ENCODE results near the gene FAM120B.
"Not testable (repeated sequence)": the region's sequence is repeated elsewhere in the genome, so short reads cannot be mapped to it uniquely, and the experiment has no call there.

The FAM120B gene

GRCh38 chr6:170298688-170299087 lies 7.9 kb upstream of the FAM120B start:
- no peak for DNase-seq (ENCODE audit: low spot score)

GRCh38 chr6:170301184-170301583 lies 5.4 kb upstream of the FAM120B start:
- DNase-seq (ENCODE audit: low spot score), result no peak

DNA sequence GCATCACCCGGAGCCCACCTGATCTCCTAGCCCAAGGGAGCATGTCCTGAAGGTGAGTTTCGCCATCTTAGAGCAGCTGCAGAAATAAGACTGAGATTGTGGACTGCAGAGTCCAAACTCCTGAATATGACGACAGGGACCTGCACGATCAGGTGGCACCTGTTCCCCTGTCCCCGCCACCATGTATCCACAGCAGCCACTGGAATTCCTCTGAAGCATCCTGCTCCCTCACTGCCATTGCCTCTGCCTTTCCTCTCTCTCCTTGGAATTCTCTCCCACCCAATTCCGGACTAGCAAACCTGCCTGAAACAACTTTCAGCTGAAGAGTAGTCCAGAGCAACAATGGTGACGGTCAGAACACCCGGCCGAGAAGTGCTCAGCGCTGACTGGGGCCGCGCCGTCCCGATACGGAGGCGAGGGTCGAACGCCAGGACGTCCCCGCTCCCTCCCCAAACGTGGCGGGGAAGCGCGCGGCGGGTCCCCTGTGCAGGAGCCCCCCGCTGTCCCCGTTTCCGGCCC lies 694 bp upstream of the FAM120B start:
- DNase-seq (ENCODE audit: low spot score), result no peak

DNA sequence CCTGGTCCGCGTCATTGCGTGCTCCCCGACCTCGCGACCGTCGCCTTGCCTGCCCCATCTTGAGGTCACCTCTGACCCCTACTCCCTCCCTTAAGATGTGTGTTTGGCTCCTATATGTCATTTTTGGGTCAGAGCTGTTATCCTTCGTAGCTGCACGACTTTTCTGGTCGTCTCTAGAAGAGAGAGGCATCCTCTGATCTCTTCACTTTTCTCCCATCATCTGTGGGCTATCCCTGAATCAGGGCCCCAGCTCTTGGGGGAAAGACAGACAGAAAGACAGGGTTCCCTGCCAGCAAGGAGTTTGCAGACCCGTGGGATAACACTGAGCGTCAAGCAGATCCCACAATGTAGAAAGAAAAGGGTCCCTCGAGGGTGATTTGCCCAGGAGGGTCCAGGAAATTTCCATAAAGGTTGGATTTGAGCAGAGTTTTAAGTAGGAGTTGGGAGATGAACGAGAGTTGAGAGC lies 555 bp downstream of the FAM120B start:
- DNase-seq (ENCODE audit: low spot score), result no peak

DNA sequence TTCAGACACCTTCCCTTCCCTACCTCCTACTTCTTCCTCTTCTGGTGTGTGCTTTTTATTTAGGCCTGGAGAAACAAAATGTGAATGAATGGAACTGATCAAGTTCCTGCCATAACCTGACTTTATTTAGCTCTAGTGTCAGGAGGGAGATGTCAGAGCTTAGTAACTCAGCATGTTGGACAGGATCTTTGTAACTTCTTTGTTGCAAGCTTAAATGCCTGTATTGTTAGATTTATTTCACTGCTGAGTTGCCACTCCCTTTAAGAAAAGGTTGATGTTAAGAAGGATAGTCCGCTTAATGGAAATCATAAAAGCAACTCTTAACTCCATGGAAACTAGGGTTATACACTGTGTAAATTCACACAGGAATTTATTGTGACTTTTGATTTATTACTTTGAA lies 2.2 kb downstream of the FAM120B start:
- DNase-seq (ENCODE audit: low spot score), result no peak

DNA sequence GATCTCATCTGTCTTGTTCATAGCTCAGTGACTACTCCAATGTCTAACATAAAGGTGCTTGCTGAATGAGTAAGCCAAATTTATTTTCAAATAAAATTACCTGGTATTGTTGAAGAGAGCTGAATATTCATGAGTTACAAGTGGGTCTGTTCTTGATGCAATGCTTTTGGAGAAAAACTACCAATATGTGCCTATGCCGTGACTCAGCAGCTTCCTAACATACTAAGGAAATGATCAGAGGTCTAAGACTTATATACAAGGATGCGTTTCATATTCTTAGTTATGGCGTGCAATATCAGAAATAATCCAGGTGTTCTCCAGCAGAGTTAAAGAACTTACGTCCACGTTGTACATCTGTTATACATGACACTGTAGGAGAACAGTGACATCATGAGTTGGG lies 5.1 kb downstream of the FAM120B start:
- no peak for DNase-seq (ENCODE audit: low spot score)

- DNase-seq (ENCODE audit: low spot score), result no peak
Measured at GRCh38 chr6:170312876-170313275, 6.3 kb downstream of the FAM120B start.

DNA sequence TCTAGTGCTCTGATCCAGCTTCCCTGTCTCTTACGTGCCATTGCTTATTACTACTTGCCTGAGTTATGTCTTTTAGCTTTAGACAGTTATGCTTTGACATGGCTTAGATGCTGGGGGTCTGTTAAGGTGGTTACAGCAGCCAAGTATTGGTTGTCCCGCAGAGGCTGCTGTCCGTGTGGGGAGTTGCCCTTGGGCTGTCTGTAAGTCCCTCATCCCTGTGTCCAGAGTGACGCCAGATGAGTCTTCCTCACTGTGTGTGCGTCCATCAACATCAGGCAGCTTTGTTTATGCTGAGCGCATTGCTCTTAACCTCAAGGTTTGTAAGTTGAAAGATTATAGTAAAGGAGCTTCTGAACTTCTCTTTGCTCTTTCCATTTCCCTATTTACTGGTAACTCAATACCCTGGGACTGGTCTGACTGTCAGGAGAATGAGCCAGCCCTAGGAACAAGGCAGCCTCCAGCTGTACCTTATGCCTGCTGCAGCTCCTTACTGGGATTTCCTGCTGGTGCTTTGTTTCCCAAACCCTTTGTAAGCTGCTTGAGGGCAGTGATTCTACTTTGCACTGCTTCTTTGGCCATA lies 7.2 kb downstream of the FAM120B start:
- DNase-seq (ENCODE audit: low spot score), result no peak

- no peak for DNase-seq (ENCODE audit: low spot score)
Measured at GRCh38 chr6:170314983-170315382, 8.4 kb downstream of the FAM120B start.

GRCh38 chr6:170316071-170316470 lies 9.5 kb downstream of the FAM120B start:
- DNase-seq (ENCODE audit: low spot score), result no peak

- no peak for DNase-seq (ENCODE audit: low spot score)
Measured at GRCh38 chr6:170317076-170317475, 10.5 kb downstream of the FAM120B start.

GRCh38 chr6:170317718-170318117 lies 11.2 kb downstream of the FAM120B start:
- DNase-seq (ENCODE audit: low spot score), result no peak

- DNase-seq (ENCODE audit: low spot score), result no peak
Measured at GRCh38 chr6:170329321-170329720, 22.8 kb downstream of the FAM120B start.

- not testable (repeated sequence) for DNase-seq (ENCODE audit: low spot score)
Measured at GRCh38 chr6:170335199-170335598, 28.6 kb downstream of the FAM120B start.

DNA sequence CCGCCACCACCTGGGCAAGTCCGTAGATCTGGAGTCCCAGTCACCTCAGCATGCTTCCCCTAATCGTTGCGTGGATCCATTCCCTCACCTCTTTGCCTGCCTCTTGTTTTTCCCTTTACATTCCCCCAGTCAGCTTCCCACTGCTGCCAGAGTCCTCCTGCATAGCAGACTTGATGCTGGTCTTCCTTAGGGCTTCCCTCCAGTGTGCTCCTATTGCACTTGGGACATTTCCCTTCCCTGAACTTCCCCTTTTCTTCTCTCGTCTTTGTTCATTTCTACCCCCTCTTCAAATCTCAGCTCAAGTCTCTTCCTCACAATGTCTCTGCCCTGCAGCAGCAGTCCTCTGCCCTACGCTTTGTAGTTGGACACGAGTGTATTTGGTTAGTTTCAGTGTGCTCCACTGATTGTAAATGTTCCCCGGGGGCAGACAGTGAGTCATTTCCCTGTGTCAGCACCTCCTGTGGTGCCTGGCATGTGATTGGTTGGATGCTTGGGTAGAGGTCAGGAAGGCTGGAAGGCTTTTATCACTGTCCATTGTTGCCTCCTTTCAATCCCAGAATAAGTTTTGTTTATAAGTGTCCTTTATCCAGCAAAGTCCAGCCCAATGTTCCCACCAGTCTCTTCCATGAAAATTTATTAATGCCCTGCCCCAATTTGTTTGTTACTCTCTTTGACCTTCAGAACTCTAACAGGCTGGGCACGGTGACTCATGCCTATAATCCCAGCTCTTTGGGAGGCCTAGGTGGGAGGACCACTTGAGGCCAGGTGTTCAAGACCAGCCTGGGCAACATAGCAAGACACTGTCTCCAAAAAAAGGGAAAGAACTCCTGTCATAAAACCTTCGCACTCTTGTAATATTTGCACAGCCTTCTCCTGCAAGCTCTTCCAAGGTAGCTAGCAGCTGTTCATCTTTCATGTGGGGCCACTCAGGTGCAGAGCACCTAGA lies 38.3 kb downstream of the FAM120B start:
- no peak for DNase-seq (ENCODE audit: low spot score)

DNA sequence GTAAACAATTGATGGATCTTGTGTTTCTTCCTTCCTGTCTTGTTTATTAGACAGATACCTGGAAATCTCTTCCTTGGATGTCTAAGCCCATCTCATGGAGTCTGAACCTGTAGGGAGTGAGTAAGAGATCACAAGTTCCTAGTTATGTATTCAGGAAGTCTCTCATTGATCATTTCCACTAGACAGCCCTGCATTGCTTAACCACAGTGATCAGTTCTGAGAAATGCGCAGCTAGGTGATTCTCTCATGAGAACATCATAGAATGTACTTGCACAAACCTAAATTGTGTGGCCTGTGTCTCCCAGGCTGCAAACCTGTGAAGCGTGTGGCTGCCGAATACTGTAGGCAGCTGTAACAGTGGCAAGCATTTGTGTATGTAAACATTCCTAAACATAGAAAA lies 39.1 kb downstream of the FAM120B start:
- DNase-seq (ENCODE audit: low spot score), result no peak

DNA sequence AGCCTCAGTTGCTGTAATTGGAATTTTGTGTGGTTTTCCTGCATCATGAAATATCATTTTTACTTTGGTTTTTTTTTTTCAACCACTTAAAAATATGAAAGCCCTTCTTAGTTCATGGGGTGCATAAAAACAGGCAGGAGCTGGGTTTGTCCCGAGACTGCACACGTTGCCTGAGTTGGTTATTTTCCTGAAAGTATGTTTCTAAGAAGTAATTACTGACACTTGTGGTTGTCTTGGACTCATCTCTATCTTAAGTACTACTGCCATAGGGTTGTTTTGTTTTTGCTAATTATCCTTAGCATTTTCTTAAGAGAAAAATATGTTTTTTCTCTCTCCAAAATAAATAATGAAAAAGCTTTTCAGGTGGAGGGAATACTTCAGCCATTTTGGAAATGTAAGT lies 40.1 kb downstream of the FAM120B start:
- DNase-seq (ENCODE audit: low spot score), result no peak

DNA sequence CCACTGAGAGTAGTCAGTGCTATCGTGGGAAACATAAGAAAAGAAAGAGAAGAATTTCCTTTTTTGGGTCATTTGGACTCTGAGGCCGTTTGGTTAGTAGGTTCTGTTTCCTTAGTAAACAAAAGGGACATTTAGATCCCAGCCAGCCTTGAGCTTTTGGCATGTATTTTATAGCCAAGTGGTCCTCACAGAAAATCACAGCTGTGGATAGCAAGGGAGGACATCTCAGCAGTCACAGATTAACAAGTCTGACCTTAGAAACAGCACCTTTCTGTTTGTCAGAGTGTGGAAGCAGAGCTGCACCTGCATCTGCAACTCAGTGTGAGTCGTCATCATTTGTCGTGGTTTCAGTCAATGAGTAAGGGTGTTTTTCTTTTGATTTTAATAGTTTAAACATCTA lies 40.5 kb downstream of the FAM120B start:
- no peak for DNase-seq (ENCODE audit: low spot score)

DNA sequence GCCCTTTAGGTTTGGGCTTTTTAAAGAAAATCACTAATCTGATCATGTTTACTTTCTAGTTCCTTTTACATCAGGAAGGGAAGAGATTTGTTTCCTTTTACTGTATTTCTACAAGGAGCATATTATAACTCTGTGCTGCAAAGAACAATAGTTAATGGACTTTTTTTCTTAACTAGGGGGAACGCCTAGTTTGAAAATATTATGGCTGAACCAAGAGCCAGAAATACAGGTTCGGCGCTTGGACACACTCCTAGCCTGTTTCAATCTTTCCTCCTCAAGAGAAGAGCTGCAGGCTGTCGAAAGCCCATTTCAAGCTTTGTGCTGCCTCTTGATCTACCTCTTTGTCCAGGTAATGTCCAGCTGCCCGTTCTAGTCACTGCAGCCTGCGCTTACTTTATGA lies 41.4 kb downstream of the FAM120B start:
- DNase-seq (ENCODE audit: low spot score), result no peak

DNA sequence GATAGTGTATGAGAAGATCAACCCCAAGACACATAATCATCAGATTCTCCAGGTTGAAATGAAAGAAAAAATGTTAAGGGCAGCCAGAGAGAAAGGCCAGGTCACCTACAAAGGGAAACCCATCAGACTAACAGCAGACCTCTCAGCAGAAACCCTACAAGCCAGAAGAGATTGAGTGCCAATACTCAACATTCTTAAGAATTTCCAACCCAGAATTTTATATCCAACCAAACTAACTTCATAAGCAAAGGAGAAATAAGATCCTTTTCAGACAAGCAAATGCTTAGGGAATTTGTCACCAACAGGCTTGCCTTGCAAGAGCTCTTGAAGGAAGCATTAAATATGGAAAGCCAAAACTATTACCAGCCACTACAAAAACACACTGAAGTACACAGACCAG lies 44.9 kb downstream of the FAM120B start:
- DNase-seq (ENCODE audit: low spot score), result not testable (repeated sequence)

DNA sequence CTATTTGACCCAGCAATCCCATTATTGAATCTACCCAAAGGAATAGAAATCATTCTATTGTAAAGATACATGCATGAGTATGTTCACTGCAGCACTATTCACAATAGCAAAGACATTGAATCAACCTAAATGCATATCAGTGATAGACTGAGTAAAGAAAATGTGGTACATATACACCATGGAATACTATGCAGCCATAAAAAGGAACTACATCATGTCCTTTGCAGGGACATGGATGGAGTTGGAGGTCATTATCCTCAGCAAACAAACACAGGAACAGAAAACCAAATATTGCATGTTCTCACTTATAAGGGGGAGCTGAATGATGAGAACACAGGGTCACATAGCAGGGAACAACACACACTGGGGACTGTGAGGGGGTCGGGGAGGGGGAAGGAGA lies 48.6 kb downstream of the FAM120B start:
- not testable (repeated sequence) for DNase-seq (ENCODE audit: low spot score)

GRCh38 chr6:170355661-170356060 lies 49.1 kb downstream of the FAM120B start:
- DNase-seq (ENCODE audit: low spot score), result no peak

DNA sequence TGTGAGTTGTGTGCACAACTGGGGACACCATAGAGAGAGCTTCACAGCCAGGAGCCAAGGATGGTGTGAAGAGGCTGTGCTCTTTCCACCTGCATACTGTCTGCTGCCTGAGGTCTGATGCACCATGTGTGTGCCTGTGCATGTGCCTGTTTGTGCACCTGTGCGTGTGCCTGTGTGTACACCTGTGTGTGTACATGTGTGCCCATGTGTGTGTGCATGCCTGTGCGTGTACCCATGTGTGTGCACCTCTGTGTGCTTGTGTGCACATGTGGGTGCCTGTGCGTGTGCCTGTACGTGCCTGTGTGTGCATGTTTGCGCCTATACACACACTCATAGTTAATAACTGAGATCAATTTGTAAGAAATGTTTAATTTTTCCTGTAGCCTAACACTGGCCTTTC lies 51.3 kb downstream of the FAM120B start:
- DNase-seq (ENCODE audit: low spot score), result no peak
